Peyer's patch (tissue), 4 donors: ENCODE measurements around the gene DOCK1. TPM values are rescaled to one million over a fixed set of nuclear protein-coding genes. Genes with fewer than 3 reads are reported as not detected.

Experiments
- DNase-seq, 3 donors: peaks; one replicate each; pipeline ENCODE4 v3.0.0-alpha.2; 2017 to 2019
- H3K27ac ChIP-seq, 4 donors: fragments of 200-600 bp; sonication (generic); one replicate each; pipeline ENCODE4 v1.5.1; 2016 to 2019
- H3K27me3 ChIP-seq, 2 donors: fragments of 200-600 bp; sonication (generic); one replicate each; pipeline ENCODE4 v1.5.1; 2019
- H3K36me3 ChIP-seq, 3 donors: fragments of 200-600 bp; sonication (generic); one replicate each; pipeline ENCODE4 v1.5.1; 2016 to 2019
- H3K4me1 ChIP-seq, 4 donors: fragments of 200-600 bp; sonication (generic); one replicate each; pipeline ENCODE4 v1.5.1; 2016 to 2019
- H3K4me3 ChIP-seq, 4 donors: fragments of 200-600 bp; sonication (generic); 1 replicate in 3 of 4; 2 replicates in 1 of 4; pipeline ENCODE4 v1.5.1; 2016 to 2019; ENCODE audit warnings: mild to moderate bottlenecking in 1 of 4
- H3K9me3 ChIP-seq, 4 donors: fragments of 200-600 bp; sonication (generic); one replicate each; pipeline ENCODE4 v1.5.1; 2016 to 2019; ENCODE audit warnings: mild to moderate bottlenecking in 1 of 4
- CTCF ChIP-seq, 6 experiments: fragments of 450-650 bp in 4 of 6; fragments of 200-600 bp in 2 of 6; sonication (generic) in 1 of 6; IDR thresholded peaks; one replicate each; pipeline ENCODE4 v1.5.1; 2017 to 2019; ENCODE audit warnings: antibody characterized with exemption in 6 of 6, mild to moderate bottlenecking in 3 of 6, moderate library complexity in 1 of 6
- POLR2A ChIP-seq, 2 donors: fragments of 450-650 bp; IDR thresholded peaks; one replicate each; pipeline ENCODE4 v1.5.1; 2017; ENCODE audit warnings: antibody characterized with exemption in 2 of 2, mild to moderate bottlenecking in 2 of 2, moderate library complexity in 2 of 2
- total RNA-seq, 4 donors: library from RNA; depleted of rRNA; stranded (reverse); fragments of >200 nt; gene quantifications; one replicate each; pipeline ENCODE4 v1.1.0, GENCODE V29; 2016

The DOCK1 gene
- total RNA-seq, 4 donors from 2014 or later, result 42.0 to 117 (median 92.2) TPM

DNA sequence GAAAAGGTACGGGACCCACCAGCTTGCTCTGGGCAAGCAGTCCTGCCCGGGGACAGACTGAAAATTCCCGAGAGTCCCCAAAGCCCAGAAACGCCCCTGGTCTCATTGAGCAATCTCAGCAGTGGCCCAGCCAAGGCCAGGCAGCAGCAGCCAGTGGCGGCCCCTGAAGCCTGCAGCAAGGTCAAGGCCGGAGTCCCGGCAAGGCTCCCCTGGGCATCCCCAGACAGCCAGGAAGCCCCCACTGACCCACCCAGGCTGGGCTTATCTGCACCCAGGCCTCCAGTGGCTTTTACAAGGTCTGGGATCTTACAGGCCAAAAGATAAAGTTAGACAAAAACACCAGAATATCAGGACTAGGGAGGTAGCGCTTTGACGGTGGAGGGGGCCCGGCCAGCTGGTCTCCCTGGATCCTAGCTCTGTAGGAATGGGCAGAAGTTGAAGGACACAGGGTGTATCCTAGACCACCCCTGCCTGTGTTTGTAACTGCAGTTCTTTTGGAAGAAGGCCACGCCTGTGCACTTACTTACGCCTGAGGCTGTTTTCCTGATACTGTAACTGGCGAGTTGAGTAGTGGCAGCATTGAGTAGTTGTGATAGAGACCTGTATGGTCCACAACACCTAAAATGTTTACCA is 513.4 kb downstream of the DOCK1 start:
- H3K4me1 ChIP-seq, result no peaks in the 10 kb centered on the region
- TF ChIP-seq CTCF (IDR thresholded peaks at IDR 0.05) (no peak), POLR2A (IDR thresholded peaks at IDR 0.05) (no peak)
- DNase-seq, result no peak
- H3K36me3 ChIP-seq, result peaks cover 0 to 43% (median 0%) of the 10 kb centered on the region in 3 donors
- no peak overlapping the region for H3K27ac ChIP-seq
- no peaks in the 10 kb centered on the region for H3K9me3 ChIP-seq
- no peaks in the 10 kb centered on the region for H3K27me3 ChIP-seq
- H3K4me3 ChIP-seq, result no peak overlapping the region

DNA sequence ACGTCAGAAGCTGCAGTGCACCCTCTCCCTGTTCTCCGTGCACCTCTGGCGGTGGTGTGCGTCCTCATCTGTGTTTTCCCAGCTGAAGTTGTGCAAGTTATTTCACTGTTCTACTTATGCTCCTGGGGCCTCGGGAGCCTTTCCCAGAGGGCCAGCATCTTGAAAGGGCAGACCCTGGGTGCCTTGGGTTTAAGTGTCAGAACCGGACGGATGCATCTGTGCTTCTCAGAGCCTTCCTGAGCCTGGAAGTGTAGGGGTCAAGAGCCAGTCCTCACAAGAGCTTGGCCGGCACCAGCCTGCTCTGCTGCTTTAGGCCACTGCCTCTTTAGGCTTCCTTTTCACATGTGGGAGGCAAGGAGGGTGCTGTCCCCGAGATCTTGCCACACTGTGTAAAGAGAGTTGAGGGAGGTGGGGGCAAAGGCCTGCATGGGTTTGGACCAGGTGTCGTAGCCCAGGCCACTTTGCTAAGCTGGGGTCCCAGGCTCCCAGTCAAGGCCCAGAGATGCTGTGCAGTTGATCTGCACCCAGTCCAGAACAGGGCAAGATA is 515.0 kb downstream of the DOCK1 start:
- H3K4me3 ChIP-seq, result no peak overlapping the region
- no peaks in the 10 kb centered on the region for H3K27me3 ChIP-seq
- peaks cover 0 to 43% (median 0%) of the 10 kb centered on the region in 3 donors for H3K36me3 ChIP-seq
- no peaks in the 10 kb centered on the region for H3K4me1 ChIP-seq
- TF ChIP-seq POLR2A (IDR thresholded peaks at IDR 0.05) (no peak), CTCF (IDR thresholded peaks at IDR 0.05) (no peak)
- DNase-seq, result no peak
- no peaks in the 10 kb centered on the region for H3K9me3 ChIP-seq
- H3K27ac ChIP-seq, result no peak overlapping the region

DNA sequence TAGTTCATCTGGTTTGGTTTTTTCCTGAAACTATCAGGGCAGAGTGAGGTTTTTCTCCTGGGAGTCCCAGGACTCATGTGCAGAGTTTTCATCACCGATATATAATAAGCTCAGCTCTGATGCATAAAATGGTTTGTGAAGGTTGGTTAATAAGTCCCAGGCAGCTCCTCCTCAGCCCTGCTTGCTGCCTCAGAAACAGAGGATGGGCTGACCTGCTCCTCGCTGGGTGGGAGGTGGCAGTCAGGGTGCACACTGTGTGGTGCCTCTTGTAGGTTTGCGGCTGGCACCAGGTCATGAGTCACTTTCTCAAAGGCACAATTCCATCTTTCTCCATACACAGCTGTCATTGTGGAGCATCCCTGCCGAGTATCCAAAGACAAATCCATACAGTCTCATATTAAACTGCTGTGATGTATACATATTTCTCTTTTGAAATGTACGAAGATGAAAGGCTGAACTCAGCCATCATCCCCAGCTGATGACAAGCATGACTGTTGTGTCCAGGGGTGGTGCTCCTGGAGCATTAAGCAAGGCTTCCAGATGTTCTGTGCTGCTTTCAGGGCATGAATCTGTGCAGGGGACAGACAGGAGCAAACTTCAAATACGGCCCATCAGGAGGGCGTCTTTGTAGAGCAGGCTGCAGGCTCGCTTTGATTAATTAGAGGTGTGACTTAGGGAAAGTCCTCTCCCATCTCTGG is 518.1 kb downstream of the DOCK1 start:
- DNase-seq, result no peak
- TF ChIP-seq POLR2A (IDR thresholded peaks at IDR 0.05), result no peak
- no peak for TF ChIP-seq CTCF (IDR thresholded peaks at IDR 0.05)
- Histone ChIP-seq H3K27ac (no peak overlapping the region), H3K27me3 (no peaks in the 10 kb centered on the region), H3K4me1 (no peaks in the 10 kb centered on the region), H3K4me3 (no peak overlapping the region), H3K36me3 (peaks cover 0 to 61% (median 0%) of the 10 kb centered on the region in 3 donors), H3K9me3 (no peaks in the 10 kb centered on the region)

DNA sequence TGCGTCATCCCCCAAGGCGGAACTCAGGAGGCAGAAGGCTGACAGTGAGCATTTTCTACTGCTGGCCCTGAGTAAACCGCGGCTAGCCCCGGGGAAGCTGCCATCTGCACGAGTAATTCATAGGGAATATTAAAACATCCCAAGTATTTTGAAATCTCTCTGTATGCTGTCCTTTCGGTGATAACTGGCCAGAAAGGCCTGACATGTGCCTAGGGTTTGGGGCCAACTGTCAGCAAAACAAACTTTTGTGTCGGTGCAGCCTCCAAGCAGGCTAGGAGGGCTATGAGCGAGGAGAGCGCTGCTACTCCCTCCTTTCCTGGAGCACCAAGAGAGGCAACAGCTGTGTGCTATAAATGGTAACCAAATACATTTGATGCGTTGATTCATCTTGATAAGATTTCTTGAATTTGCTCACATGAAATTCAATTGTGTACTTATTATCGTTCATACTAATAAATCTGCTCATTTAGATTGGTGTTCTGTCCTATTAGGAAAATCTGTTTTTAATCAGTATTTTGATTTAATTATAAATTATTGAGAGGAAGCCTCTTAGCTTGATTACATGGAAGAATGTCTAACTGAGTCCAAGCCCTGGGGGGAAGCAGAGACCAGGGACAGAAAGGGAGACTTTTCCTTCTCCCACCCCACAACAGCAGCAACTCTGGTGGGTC is 519.5 kb downstream of the DOCK1 start:
- Histone ChIP-seq H3K27ac (peak overlapping the region in 1 of 4 donors; percentile 13), H3K36me3 (peaks cover 0 to 51% (median 0%) of the 10 kb centered on the region in 3 donors), H3K9me3 (no peaks in the 10 kb centered on the region), H3K4me1 (no peaks in the 10 kb centered on the region), H3K4me3 (no peak overlapping the region), H3K27me3 (no peaks in the 10 kb centered on the region)
- TF ChIP-seq POLR2A (IDR thresholded peaks at IDR 0.05), result no peak
- no peak for TF ChIP-seq CTCF (IDR thresholded peaks at IDR 0.05)
- no peak for DNase-seq

- DNase-seq, result no peak
- H3K4me3 ChIP-seq, result no peak overlapping the region
- H3K27me3 ChIP-seq, result no peaks in the 10 kb centered on the region
- no peak overlapping the region for H3K27ac ChIP-seq
- TF ChIP-seq CTCF (IDR thresholded peaks at IDR 0.05) (no peak), POLR2A (IDR thresholded peaks at IDR 0.05) (no peak)
- H3K36me3 ChIP-seq, result peaks cover 0 to 34% (median 0%) of the 10 kb centered on the region in 3 donors
- H3K9me3 ChIP-seq, result no peaks in the 10 kb centered on the region
- no peaks in the 10 kb centered on the region for H3K4me1 ChIP-seq
These were observed 521.5 kb downstream of the DOCK1 start for GRCh38 chr10:127426746-127427145.
